Smooth muscle cell (in vitro differentiated cells): ENCODE measurements around the gene GABRG3. TPM values are rescaled to one million over a fixed set of nuclear protein-coding genes. Genes with fewer than 3 reads are reported as not detected.

Source experiments
- DNase-seq: peaks from one replicate; lab custom pipeline; 2025; ENCODE audit not compliant: unreplicated experiment; lab: John Stamatoyannopoulos, UW
- H2AFZ ChIP-seq: fragments of 200-600 bp; sonication (generic); 2 replicates; pipeline ENCODE4 v1.6.0; 2016; ENCODE audit warnings: antibody characterized with exemption, low read depth, mild to moderate bottlenecking
- H3F3A ChIP-seq: fragments of 200-600 bp; sonication (generic); 2 replicates; pipeline ENCODE4 v1.6.0; 2017; ENCODE audit warnings: antibody characterized with exemption, low read depth
- H3K27ac ChIP-seq: fragments of 200-600 bp; sonication (generic); 2 replicates; pipeline ENCODE4 v1.5.1; 2016; ENCODE audit warnings: low read depth, mild to moderate bottlenecking
- H3K27me3 ChIP-seq: fragments of 200-600 bp; sonication (generic); 2 replicates; pipeline ENCODE4 v1.6.1; 2016; ENCODE audit warnings: low read depth, mild to moderate bottlenecking
- H3K36me3 ChIP-seq: fragments of 200-600 bp; sonication (generic); 2 replicates; pipeline ENCODE4 v1.5.1; 2016; ENCODE audit warnings: low read depth
- H3K4me1 ChIP-seq: fragments of 200-600 bp; sonication (generic); 2 replicates; pipeline ENCODE4 v1.5.1; 2016; ENCODE audit warnings: low read depth
- H3K4me2 ChIP-seq: fragments of 200-600 bp; sonication (generic); 2 replicates; pipeline ENCODE4 v1.6.0; 2016; ENCODE audit warnings: mild to moderate bottlenecking
- H3K4me3 ChIP-seq: fragments of 200-600 bp; sonication (generic); 2 replicates; pipeline ENCODE4 v1.5.1; 2016; ENCODE audit warnings: mild to moderate bottlenecking
- H3K79me2 ChIP-seq: fragments of 200-600 bp; sonication (generic); 2 replicates; pipeline ENCODE4 v1.6.0; 2016; ENCODE audit warnings: low read depth, mild to moderate bottlenecking
- H3K9ac ChIP-seq: fragments of 200-600 bp; sonication (generic); 2 replicates; pipeline ENCODE4 v1.6.0; 2016; ENCODE audit warnings: low read depth
- H3K9me3 ChIP-seq: fragments of 200-600 bp; sonication (generic); replicated peaks from 2 replicates; pipeline ENCODE4 v1.5.1; 2016; ENCODE audit warnings: low read depth
- H4K20me1 ChIP-seq: fragments of 200-600 bp; sonication (generic); 2 replicates; pipeline ENCODE4 v1.6.0; 2016; ENCODE audit warnings: low read depth
- CTCF ChIP-seq: fragments of 200-600 bp; sonication (generic); IDR thresholded peaks from 2 replicates; pipeline ENCODE4 v1.5.1; 2017; ENCODE audit warnings: borderline replicate concordance, mild to moderate bottlenecking, antibody characterized with exemption; ENCODE audit not compliant: insufficient read depth, poor library complexity, severe bottlenecking
- WGBS: methylation state at CpG from one replicate; pipeline ENCODE4 v1.1.7; 2016; ENCODE audit warnings: low lambda C conversion rate; 5-methylcytosine and 5-hydroxymethylcytosine counted together
- polyA plus RNA-seq: library from polyadenylated mRNA; unstranded; fragments of >200 nt; fragmentation: Nextera tagmentation; extraction: Ambion mirVana; gene quantifications from 2 replicates; pipeline ENCODE4 v1.2.1, GENCODE V29; 2016
- total RNA-seq: library from RNA; depleted of rRNA; stranded (reverse); fragments of >200 nt; gene quantifications from 2 replicates; pipeline ENCODE4 v1.2.3, GENCODE V29; 2014

Gene GABRG3
- total and polyA plus RNA-seq, 2 experiments from 2014 or later: under 0.01 TPM; not detected in 1

- no peaks in the 10 kb centered on the region for H3K36me3 ChIP-seq
- H3K4me1 ChIP-seq: no peaks in the 10 kb centered on the region
- H3K79me2 ChIP-seq: no peaks in the 10 kb centered on the region
- no peaks in the 10 kb centered on the region for H3F3A ChIP-seq
- H3K4me3 ChIP-seq: no peak overlapping the region
- H3K9ac ChIP-seq: no peak overlapping the region
- H3K4me2 ChIP-seq: no peak overlapping the region
- no peak overlapping the region for H3K27ac ChIP-seq
- no peaks in the 10 kb centered on the region for H4K20me1 ChIP-seq
- no peaks in the 10 kb centered on the region for H3K27me3 ChIP-seq
- H3K9me3 ChIP-seq: no peaks in the 10 kb centered on the region
- TF ChIP-seq CTCF: no peak
- DNase-seq: no peak
- WGBS: 32% methylated on average over 2 of the region's 2 CpGs
- H2AFZ ChIP-seq: no peak overlapping the region
Observed at GRCh38 chr15:27037501-27037900, 66.5 kb downstream of the GABRG3 start.

- Histone ChIP-seq H3K4me3 (no peak overlapping the region), H2AFZ (no peak overlapping the region), H3F3A (no peaks in the 10 kb centered on the region), H3K9me3 (no peaks in the 10 kb centered on the region), H3K27me3 (no peaks in the 10 kb centered on the region), H3K36me3 (no peaks in the 10 kb centered on the region), H4K20me1 (no peaks in the 10 kb centered on the region), H3K27ac (no peak overlapping the region), H3K4me2 (no peak overlapping the region), H3K79me2 (no peaks in the 10 kb centered on the region), H3K4me1 (no peaks in the 10 kb centered on the region), H3K9ac (no peak overlapping the region)
- TF ChIP-seq CTCF: no peak
- DNase-seq: no peak
- WGBS: 100% methylated on average over 3 of the region's 3 CpGs
Observed at GRCh38 chr15:27039152-27039551, 68.2 kb downstream of the GABRG3 start.

GRCh38 chr15:27042230-27042629 is 71.2 kb downstream of the GABRG3 start:
- WGBS: 96% methylated on average over 13 of the region's 13 CpGs
- Histone ChIP-seq H3K4me3 (no peak overlapping the region), H3K4me1 (no peaks in the 10 kb centered on the region), H2AFZ (no peak overlapping the region), H3K9ac (no peak overlapping the region), H3K36me3 (no peaks in the 10 kb centered on the region), H3K9me3 (no peaks in the 10 kb centered on the region), H4K20me1 (no peaks in the 10 kb centered on the region), H3K4me2 (no peak overlapping the region), H3F3A (peaks cover 3% of the 10 kb centered on the region), H3K27ac (no peak overlapping the region), H3K79me2 (no peaks in the 10 kb centered on the region), H3K27me3 (no peaks in the 10 kb centered on the region)
- DNase-seq: no peak
- no peak for TF ChIP-seq CTCF

- DNase-seq: no peak
- peaks cover 3% of the 10 kb centered on the region for H3F3A ChIP-seq
- H3K27me3 ChIP-seq: no peaks in the 10 kb centered on the region
- no peak overlapping the region for H3K4me2 ChIP-seq
- H3K4me3 ChIP-seq: no peak overlapping the region
- no peaks in the 10 kb centered on the region for H3K36me3 ChIP-seq
- H3K79me2 ChIP-seq: no peaks in the 10 kb centered on the region
- no peak overlapping the region for H3K27ac ChIP-seq
- H3K9me3 ChIP-seq: no peaks in the 10 kb centered on the region
- H3K4me1 ChIP-seq: no peaks in the 10 kb centered on the region
- no peak overlapping the region for H3K9ac ChIP-seq
- no peak for TF ChIP-seq CTCF
- H4K20me1 ChIP-seq: no peaks in the 10 kb centered on the region
- no peak overlapping the region for H2AFZ ChIP-seq
- WGBS: 79% methylated on average over 6 of the region's 6 CpGs
Observed at GRCh38 chr15:27042646-27043045, 71.7 kb downstream of the GABRG3 start.
